NCI-H1417 treated with DMSO at 0.1 percent for 48 hours (cell line): ENCODE measurements around the gene SPCS1.

ENCODE experiments used
- DNase-seq: peaks from one replicate; lab custom pipeline; 2025; lab: John Stamatoyannopoulos, UW

SPCS1 gene

GRCh38 chr3:52730681-52731080 lies 24.8 kb downstream of the SPCS1 start:
- DNase-seq: no peak

- no peak for DNase-seq
These were observed 25.7 kb downstream of the SPCS1 start for GRCh38 chr3:52731590-52731989.

- DNase-seq: no peak
These were observed 27.5 kb downstream of the SPCS1 start for GRCh38 chr3:52733256-52733891.

GRCh38 chr3:52739730-52740129 lies 33.8 kb downstream of the SPCS1 start:
- DNase-seq: no peak

GRCh38 chr3:52742418-52743041 lies 36.6 kb downstream of the SPCS1 start:
- DNase-seq: no peak

- no peak for DNase-seq
These were observed 37.2 kb downstream of the SPCS1 start for GRCh38 chr3:52743152-52743551.

- no peak for DNase-seq
These were observed 37.8 kb downstream of the SPCS1 start for GRCh38 chr3:52743721-52744120.

- DNase-seq: no peak
These were observed 46.2 kb downstream of the SPCS1 start for GRCh38 chr3:52752045-52752660.

- no peak for DNase-seq
These were observed 48.5 kb downstream of the SPCS1 start for GRCh38 chr3:52754373-52754772.

GRCh38 chr3:52756141-52756540 lies 50.2 kb downstream of the SPCS1 start:
- no peak for DNase-seq
